ENCODE results near the gene SLIT3.

DNA sequence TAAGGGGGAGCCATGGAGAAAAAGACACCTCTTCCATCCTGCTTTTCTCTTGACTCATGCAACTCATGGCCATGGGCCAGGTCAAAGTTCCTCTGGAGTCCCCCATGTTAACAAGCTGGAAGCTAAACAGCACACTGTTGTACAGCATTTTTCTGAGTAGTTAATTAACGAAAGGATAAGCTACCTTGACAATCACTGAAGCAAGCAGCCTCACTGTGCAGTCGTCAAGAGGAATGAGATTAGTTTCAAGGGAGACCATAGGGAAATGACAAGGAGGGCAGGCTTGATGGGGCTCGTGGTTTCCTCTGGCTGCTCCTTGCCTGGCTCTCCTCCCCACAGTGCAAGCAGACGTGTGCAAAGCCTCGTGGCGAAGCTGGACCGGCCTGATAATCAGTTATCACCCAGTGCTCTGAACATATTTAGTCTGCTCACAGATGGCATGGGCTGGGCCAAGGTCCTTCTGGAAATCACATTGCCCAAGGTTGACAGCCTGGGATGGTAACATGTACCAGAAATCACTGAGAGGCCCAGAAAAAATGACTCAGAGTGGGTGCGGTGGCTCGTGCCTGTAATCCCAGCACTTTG is 209.5 kb downstream of the SLIT3 start:
- TF ChIP-seq POLR2A (IDR thresholded peaks at IDR 0.05; ENCODE audit: low read length): no peak
- TF ChIP-seq GATA1 (IDR thresholded peaks at IDR 0.05; ENCODE audit: low read depth, low read length): no peak

Data from erythroblast (primary cell).